Endothelial cell of umbilical vein (primary cell): Measurements from ENCODE around the gene PRRG2. TPM values are rescaled to one million over a fixed set of nuclear protein-coding genes. Genes with fewer than 3 reads are reported as not detected.

Source experiments
- BruUV-seq: library from RNA; stranded (reverse); fragments of 400-500 nt; replicated peaks from 2 replicates; lab custom pipeline; 2021; lab: Mats Ljungman, UMichigan
- CTCF ChIA-PET: fragments of 300-600, 350-600 bp; sonication (Branson Sonifier 250); formaldehyde crosslinking; loops from one replicate; lab custom pipeline; 2021; ENCODE audit warnings: antibody characterized with exemption, inconsistent platforms; lab: Charles Lee
- POLR2A ChIA-PET: fragments of 300-600, 350-600 bp; sonication (Branson Sonifier 250); formaldehyde crosslinking; loops from one replicate; lab custom pipeline; 2021; ENCODE audit warnings: antibody characterized with exemption, inconsistent platforms; lab: Charles Lee
- DNase-seq: peaks from one replicate; pipeline ENCODE4 v3.0.0-alpha.2; 2011; ENCODE audit warnings: low read depth, low spot score
- FAIRE-seq: peaks from 2 replicates; lab custom pipeline; 2011; peaks lifted over from hg19 to GRCh38; lab: Jason Lieb, UNC
- H2AFZ ChIP-seq: 2 replicates; pipeline ENCODE4 v1.6.0; 2012; ENCODE audit warnings: low read depth, low read length, control low read depth, inconsistent platforms
- H3K27ac ChIP-seq: 2 replicates; pipeline ENCODE4 v1.5.1; 2011; ENCODE audit warnings: low read depth, mild to moderate bottlenecking, control low read depth, low read length, moderate library complexity; ENCODE audit not compliant: insufficient read depth
- H3K27me3 ChIP-seq, 2 experiments: 2 replicates each; pipeline versions ENCODE4 v1.6.0 to v1.6.1; 2011; ENCODE audit warnings: low read length in 2 of 2, mixed read lengths in 1 of 2; ENCODE audit not compliant: control insufficient read depth in 2 of 2, insufficient read depth in 2 of 2
- H3K36me3 ChIP-seq, 2 experiments: 2 replicates in 1 of 2; 3 replicates in 1 of 2; pipeline ENCODE4 v1.5.1; 2011; ENCODE audit warnings: low read length in 2 of 2, mild to moderate bottlenecking in 1 of 2, moderate library complexity in 1 of 2; ENCODE audit not compliant: control insufficient read depth in 2 of 2, insufficient read depth in 2 of 2; ENCODE audit errors: extremely low read depth in 1 of 2
- H3K4me1 ChIP-seq: 3 replicates; pipeline ENCODE4 v1.5.1; 2011; ENCODE audit warnings: mild to moderate bottlenecking, low read length; ENCODE audit not compliant: control insufficient read depth, insufficient read depth; ENCODE audit errors: extremely low read depth
- H3K4me2 ChIP-seq: 2 replicates; pipeline ENCODE4 v1.6.1; 2011; ENCODE audit warnings: low read length, control low read depth, mixed read lengths; ENCODE audit not compliant: insufficient read depth
- H3K4me3 ChIP-seq, 3 experiments: fragments of 200-600 bp in 1 of 3; sonication (generic), shearing (Covaris generic) in 1 of 3; replicated peaks in 1 of 3; 2 replicates each; pipeline ENCODE4 v1.5.1; 2011 to 2016; ENCODE audit warnings: control low read depth in 3 of 3, low read length in 3 of 3, mild to moderate bottlenecking in 2 of 3, inconsistent platforms in 1 of 3, low read depth in 1 of 3, moderate library complexity in 1 of 3; ENCODE audit not compliant: insufficient read depth in 1 of 3
- H3K79me2 ChIP-seq: 2 replicates; pipeline ENCODE4 v1.6.0; 2012; ENCODE audit warnings: low read length, inconsistent platforms; ENCODE audit not compliant: control insufficient read depth, insufficient read depth
- H3K9ac ChIP-seq: replicated peaks from 2 replicates; pipeline ENCODE3; 2011; ENCODE audit warnings: low read length, control low read depth; ENCODE audit not compliant: insufficient read depth; ENCODE audit errors: extremely low read depth
- H3K9me1 ChIP-seq: replicated peaks from 3 replicates; pipeline ENCODE4 v1.6.0; 2011; ENCODE audit warnings: mild to moderate bottlenecking, low read length; ENCODE audit not compliant: control insufficient read depth, insufficient read depth; ENCODE audit errors: extremely low read depth
- H3K9me3 ChIP-seq: replicated peaks from 2 replicates; pipeline ENCODE4 v1.5.1; 2012; ENCODE audit warnings: low read length, inconsistent platforms; ENCODE audit not compliant: control insufficient read depth, insufficient read depth
- H4K20me1 ChIP-seq: replicated peaks from 2 replicates; pipeline ENCODE3; 2011; ENCODE audit warnings: mild to moderate bottlenecking, low read length; ENCODE audit not compliant: control insufficient read depth, insufficient read depth; ENCODE audit errors: extremely low read depth
- CTCF ChIP-seq, 2 donors: IDR thresholded peaks; 1 replicate in 1 of 2; 2 replicates in 1 of 2; pipeline ENCODE4 v1.5.1; 2011; ENCODE audit warnings: low read length in 2 of 2, mild to moderate bottlenecking in 2 of 2, moderate library complexity in 2 of 2, control low read depth in 1 of 2, inconsistent platforms in 1 of 2, low read depth in 1 of 2; ENCODE audit not compliant: insufficient read depth in 1 of 2; ENCODE audit errors: extremely low read depth in 1 of 2
- MYC ChIP-seq: IDR thresholded peaks from one replicate; pipeline ENCODE4 v1.6.1; 2011; ENCODE audit warnings: mild to moderate bottlenecking, low read depth, low read length
- POLR2AphosphoS5 ChIP-seq: IDR thresholded peaks from 2 replicates; pipeline ENCODE4 v1.6.1; 2012; ENCODE audit warnings: low read depth, mild to moderate bottlenecking, control low read depth, low read length, moderate library complexity; ENCODE audit not compliant: insufficient read depth
- dilution Hi-C: fragments of 300-500 bp; cut with MboI; formaldehyde crosslinking; loops from one replicate; pipeline ENCODE4 v1.15.0; 2019; ENCODE audit warnings: low sequenced_read_pairs; ENCODE audit not compliant: extremely low pct_ligation_motif_present
- intact Hi-C: fragments of 100-400 bp; cut with micrococcal nuclease; formaldehyde crosslinking; loops from one replicate; pipeline ENCODE4 v1.10.0; 2022
- polyA plus RNA-seq, 4 experiments: library from polyadenylated mRNA; depleted of rRNA in 3 of 4; stranded (reverse) in 3 of 4; unstranded in 1 of 4; fragments of >200 nt; gene quantifications; 2 replicates each; pipeline versions ENCODE4 v1.2.1 to v1.2.3, GENCODE V29; 2011 to 2012; ENCODE audit warnings: missing spikeins in 1 of 4
- total RNA-seq: library from RNA; stranded (reverse); gene quantifications from 2 replicates; pipeline ENCODE4 v1.2.3, GENCODE V29; 2021

Gene PRRG2
- total and polyA plus RNA-seq, 2 donors (not counting 3 experiments of a cell fraction or from before 2014, with no cell fraction given) = 2.6 to 2.9 TPM

GRCh38 chr19:49637821-49638738 is 57.0 kb downstream of the PRRG2 start:
- peak overlapping the region; percentile 20 to 83 (median 50) for H3K4me3 ChIP-seq
- H3K36me3 ChIP-seq = peaks cover 0 to 2% of the 10 kb centered on the region in 2 experiments
- dilution Hi-C loops = no loop called here
- H3K27me3 ChIP-seq = no peaks in the 10 kb centered on the region
- H3K4me1 ChIP-seq = peaks cover 24% of the 10 kb centered on the region
- no peak overlapping the region for H2AFZ ChIP-seq
- intact Hi-C loops = no loop called here
- peak overlapping the region; percentile 33 for H3K27ac ChIP-seq
- peak; percentile 94 for FAIRE-seq
- TF ChIP-seq MYC = no peak
- no peak for TF ChIP-seq POLR2AphosphoS5
- TF ChIP-seq CTCF (IDR thresholded peaks at IDR 0.05; ENCODE audit: extremely low read depth in 1 of 2, insufficient read depth in 1 of 2, low read depth in 1 of 2, low read length in 2 of 2) = no peak
- POLR2A ChIA-PET = interaction anchor here (0.5 to 1.0 kb wide), 3 partner anchors 38 to 111 kb away, joined by 3 read pairs; partner anchors contain the start of gene RCN3
- peaks cover 23% of the 10 kb centered on the region for H3K79me2 ChIP-seq
- H3K9ac ChIP-seq = peak overlapping the region; percentile 28
- H3K4me2 ChIP-seq = peak overlapping the region; percentile 60
- no peaks in the 10 kb centered on the region for H3K9me3 ChIP-seq
- no peaks in the 10 kb centered on the region for H4K20me1 ChIP-seq
- H3K9me1 ChIP-seq = no peaks in the 10 kb centered on the region
- no TSS peak for BruUV-seq
- DNase-seq = peak; percentile 67
- CTCF ChIA-PET = interaction anchor here (0.6 kb wide), 1 partner anchor 62 kb away, joined by 4 read pairs; no protein-coding TSS in a partner anchor
